Activated CD4-positive, CD25-positive, alpha-beta regulatory T cell treated with anti-CD3 and anti-CD28 coated beads, Interleukin-2, amount 50 U/mL, for 24 hours (primary cell): ENCODE results near the gene FAM114A2.
"Not testable (repeated sequence)": the region's sequence is repeated elsewhere in the genome, so short reads cannot be mapped to it uniquely, and the experiment has no call there.

Experiments used
- ATAC-seq, 2 donors: fragments of 150-1000 bp; cut with Tn5 transposase; one replicate each; pipeline ENCODE4 v1.10.0; 2021; ENCODE audit warnings: mild to moderate bottlenecking in 1 of 2, moderate library complexity in 1 of 2

FAM114A2 gene

GRCh38 chr5:154047324-154047723 is 8.6 kb upstream of the FAM114A2 start:
- no peak for ATAC-seq

- ATAC-seq, result no peak
Observed at GRCh38 chr5:154046486-154046885, 7.8 kb upstream of the FAM114A2 start.

- ATAC-seq, result no peak
Observed at GRCh38 chr5:154044581-154044980, 5.9 kb upstream of the FAM114A2 start.

GRCh38 chr5:154044099-154044498 is 5.4 kb upstream of the FAM114A2 start:
- no peak for ATAC-seq

- no peak for ATAC-seq
Observed at GRCh38 chr5:154042766-154043165, 4.1 kb upstream of the FAM114A2 start.

GRCh38 chr5:154039458-154039829 is 734 bp upstream of the FAM114A2 start:
- no peak for ATAC-seq

- peak; percentile 48 to 50 for ATAC-seq
Observed at GRCh38 chr5:154038261-154038706, 426 bp downstream of the FAM114A2 start.

- ATAC-seq, result no peak
Observed at GRCh38 chr5:154034944-154035343, 3.8 kb downstream of the FAM114A2 start.

- ATAC-seq, result no peak
Observed at GRCh38 chr5:154031937-154032489, 6.7 kb downstream of the FAM114A2 start.

GRCh38 chr5:154025951-154026350 is 12.8 kb downstream of the FAM114A2 start:
- ATAC-seq, result no peak

- not testable (repeated sequence) for ATAC-seq
Observed at GRCh38 chr5:154018919-154019318, 19.8 kb downstream of the FAM114A2 start.

- no peak for ATAC-seq
Observed at GRCh38 chr5:154015071-154015693, 23.5 kb downstream of the FAM114A2 start.

- ATAC-seq, result no peak
Observed at GRCh38 chr5:154010660-154011059, 28.1 kb downstream of the FAM114A2 start.

GRCh38 chr5:154005648-154006047 is 33.1 kb downstream of the FAM114A2 start:
- no peak for ATAC-seq

GRCh38 chr5:154002511-154003020 is 36.1 kb downstream of the FAM114A2 start:
- no peak for ATAC-seq

GRCh38 chr5:154002093-154002492 is 36.6 kb downstream of the FAM114A2 start:
- no peak for ATAC-seq

GRCh38 chr5:154000703-154001102 is 38.0 kb downstream of the FAM114A2 start:
- ATAC-seq, result no peak

- no peak for ATAC-seq
Observed at GRCh38 chr5:153999995-154000394, 38.7 kb downstream of the FAM114A2 start.

- ATAC-seq, result no peak
Observed at GRCh38 chr5:153998768-153999167, 39.9 kb downstream of the FAM114A2 start.

GRCh38 chr5:153998010-153998409 is 40.7 kb downstream of the FAM114A2 start:
- no peak for ATAC-seq

GRCh38 chr5:153991168-153991567 is 47.5 kb downstream of the FAM114A2 start:
- ATAC-seq, result no peak

GRCh38 chr5:153988510-153988909 is 50.2 kb downstream of the FAM114A2 start:
- ATAC-seq, result no peak

- ATAC-seq, result no peak
Observed at GRCh38 chr5:153987301-153987700, 51.4 kb downstream of the FAM114A2 start.

- ATAC-seq, result no peak
Observed at GRCh38 chr5:153985498-153985897, 53.2 kb downstream of the FAM114A2 start.

GRCh38 chr5:153983885-153984284 is 54.8 kb downstream of the FAM114A2 start:
- no peak for ATAC-seq
